ENCODE results near the gene CTDNEP1.

CTDNEP1 gene

GRCh38 chr17:7293159-7293558 lies 41.6 kb upstream of the CTDNEP1 start:
- peak; percentile 12 for DNase-seq (ENCODE audit: low spot score)
- no peak for TF ChIP-seq CTCF (IDR thresholded peaks at IDR 0.05; ENCODE audit: borderline replicate concordance, control extremely low read depth, extremely low read depth, insufficient read depth, missing control alignments)
- in situ Hi-C loops (cut with MboI; ENCODE audit: low sequenced_read_pairs, unreplicated experiment): loop anchor here (25.0 kb wide), 1 partner anchor 256 kb away; the partner anchor contains the start of genes SLC16A11 and SLC16A13

- TF ChIP-seq CTCF (IDR thresholded peaks at IDR 0.05; ENCODE audit: borderline replicate concordance, control extremely low read depth, extremely low read depth, insufficient read depth, missing control alignments): no peak
- in situ Hi-C loops (cut with MboI; ENCODE audit: low sequenced_read_pairs, unreplicated experiment): loop anchor here (25.0 kb wide), 1 partner anchor 255 kb away; the partner anchor contains the start of genes SLC16A11 and SLC16A13
- DNase-seq (ENCODE audit: low spot score): peak; percentile 34
These were observed 41.2 kb upstream of the CTDNEP1 start for GRCh38 chr17:7292729-7293128.

- TF ChIP-seq CTCF (IDR thresholded peaks at IDR 0.05; ENCODE audit: borderline replicate concordance, control extremely low read depth, extremely low read depth, insufficient read depth, missing control alignments): no peak
- in situ Hi-C loops (cut with MboI; ENCODE audit: low sequenced_read_pairs, unreplicated experiment): loop anchor here (25.0 kb wide), 1 partner anchor 255 kb away; the partner anchor contains the start of genes SLC16A11 and SLC16A13
- no peak for DNase-seq (ENCODE audit: low spot score)
These were observed 40.7 kb upstream of the CTDNEP1 start for GRCh38 chr17:7292194-7292593.

- TF ChIP-seq CTCF (IDR thresholded peaks at IDR 0.05; ENCODE audit: borderline replicate concordance, control extremely low read depth, extremely low read depth, insufficient read depth, missing control alignments): no peak
- in situ Hi-C loops (cut with MboI; ENCODE audit: low sequenced_read_pairs, unreplicated experiment): loop anchor here (25.0 kb wide), 1 partner anchor 253 kb away; the partner anchor contains the start of genes SLC16A11 and SLC16A13
- peak; percentile 17 for DNase-seq (ENCODE audit: low spot score)
These were observed 39.2 kb upstream of the CTDNEP1 start for GRCh38 chr17:7290685-7291084.

GRCh38 chr17:7290166-7290565 lies 38.6 kb upstream of the CTDNEP1 start:
- DNase-seq (ENCODE audit: low spot score): peak; percentile 23
- no peak for TF ChIP-seq CTCF (IDR thresholded peaks at IDR 0.05; ENCODE audit: borderline replicate concordance, control extremely low read depth, extremely low read depth, insufficient read depth, missing control alignments)
- in situ Hi-C loops (cut with MboI; ENCODE audit: low sequenced_read_pairs, unreplicated experiment): loop anchor here (25.0 kb wide), 1 partner anchor 253 kb away; the partner anchor contains the start of genes SLC16A11 and SLC16A13

- DNase-seq (ENCODE audit: low spot score): peak; percentile 25
- in situ Hi-C loops (cut with MboI; ENCODE audit: low sequenced_read_pairs, unreplicated experiment): loop anchor here (25.0 kb wide), 1 partner anchor 252 kb away; the partner anchor contains the start of genes SLC16A11 and SLC16A13
- no peak for TF ChIP-seq CTCF (IDR thresholded peaks at IDR 0.05; ENCODE audit: borderline replicate concordance, control extremely low read depth, extremely low read depth, insufficient read depth, missing control alignments)
These were observed 37.9 kb upstream of the CTDNEP1 start for GRCh38 chr17:7289256-7290032.
